HG02610 (cell line): Measurements from ENCODE around the gene GPC2.
"Not testable (repeated sequence)": the region's sequence is repeated elsewhere in the genome, so short reads cannot be mapped to it uniquely, and the experiment has no call there.

Source experiments
- ATAC-seq: cut with Tn5 transposase; IDR thresholded peaks from one replicate; pipeline ENCODE4 v1.9.1; 2021; ENCODE audit warnings: mild to moderate bottlenecking, moderate library complexity; ENCODE audit not compliant: unreplicated experiment

GPC2 gene

GRCh38 chr7:100208911-100209408 is 31.8 kb upstream of the GPC2 start:
- peak; percentile 80 for ATAC-seq

- ATAC-seq, result no peak
These were observed 27.3 kb upstream of the GPC2 start for GRCh38 chr7:100204454-100204853.

GRCh38 chr7:100200693-100201092 is 23.5 kb upstream of the GPC2 start:
- no peak for ATAC-seq

GRCh38 chr7:100198266-100198665 is 21.1 kb upstream of the GPC2 start:
- ATAC-seq, result no peak

GRCh38 chr7:100195901-100196322 is 18.7 kb upstream of the GPC2 start:
- ATAC-seq, result not testable (repeated sequence)

- no peak for ATAC-seq
These were observed 18.0 kb upstream of the GPC2 start for GRCh38 chr7:100195222-100195621.

GRCh38 chr7:100192969-100193368 is 15.8 kb upstream of the GPC2 start:
- ATAC-seq, result no peak

GRCh38 chr7:100192281-100192862 is 15.2 kb upstream of the GPC2 start:
- ATAC-seq, result not testable (repeated sequence)

GRCh38 chr7:100191775-100192174 is 14.6 kb upstream of the GPC2 start:
- ATAC-seq, result no peak

- ATAC-seq, result peak; percentile 49
These were observed 13.0 kb upstream of the GPC2 start for GRCh38 chr7:100190048-100190711.

- no peak for ATAC-seq
These were observed 11.9 kb upstream of the GPC2 start for GRCh38 chr7:100189061-100189460.

- no peak for ATAC-seq
These were observed 8.5 kb upstream of the GPC2 start for GRCh38 chr7:100185726-100186125.

- not testable (repeated sequence) for ATAC-seq
These were observed 5.9 kb upstream of the GPC2 start for GRCh38 chr7:100183090-100183489.

- ATAC-seq, result not testable (repeated sequence)
These were observed 5.4 kb upstream of the GPC2 start for GRCh38 chr7:100182616-100183015.

- ATAC-seq, result not testable (repeated sequence)
These were observed 2.9 kb upstream of the GPC2 start for GRCh38 chr7:100180084-100180483.

GRCh38 chr7:100176096-100177044 is 811 bp downstream of the GPC2 start:
- ATAC-seq, result no peak

- no peak for ATAC-seq
These were observed 1.8 kb downstream of the GPC2 start for GRCh38 chr7:100175296-100175935.

GRCh38 chr7:100174582-100174981 is 2.6 kb downstream of the GPC2 start:
- ATAC-seq, result no peak

- no peak for ATAC-seq
These were observed 3.2 kb downstream of the GPC2 start for GRCh38 chr7:100173806-100174495.

GRCh38 chr7:100171840-100172239 is 5.3 kb downstream of the GPC2 start:
- ATAC-seq, result no peak
